GM23338 (cell line): Measurements from ENCODE around the gene COX20. TPM values are rescaled to one million over a fixed set of nuclear protein-coding genes. Genes with fewer than 3 reads are reported as not detected.
A peak's percentile ranks its signal among the peaks of the same experiment; 100 is the strongest.

Experiments
- ATAC-seq: fragments of 200-7000 bp; cut with Tn5 transposase; 3 replicates; pipeline ENCODE4 v1.9.1; 2020
- DNase-seq: peaks from one replicate; pipeline ENCODE4 v3.0.0-alpha.2; 2015; ENCODE audit warnings: low spot score
- H2AFZ ChIP-seq: fragments of 200-600 bp; sonication (generic); 2 replicates; pipeline ENCODE4 v1.8.0; 2016; ENCODE audit warnings: antibody characterized with exemption, mild to moderate bottlenecking, moderate library complexity
- H3F3A ChIP-seq: fragments of 200-600 bp; sonication (generic); replicated peaks from 2 replicates; pipeline ENCODE4 v1.8.0; 2017; ENCODE audit warnings: antibody characterized with exemption, mixed run types, low read depth
- H3K27ac ChIP-seq: fragments of 200-600 bp; sonication (generic); 2 replicates; pipeline ENCODE4 v1.6.1; 2016; ENCODE audit warnings: low read depth
- H3K27me3 ChIP-seq: fragments of 200-600 bp; sonication (generic); 2 replicates; pipeline ENCODE4 v1.8.0; 2016; ENCODE audit warnings: mild to moderate bottlenecking, mixed run types, moderate library complexity; ENCODE audit not compliant: insufficient read depth
- H3K36me3 ChIP-seq: fragments of 200-600 bp; sonication (generic); 2 replicates; pipeline ENCODE4 v1.8.0; 2016; ENCODE audit warnings: mild to moderate bottlenecking; ENCODE audit not compliant: insufficient read depth
- H3K4me1 ChIP-seq: fragments of 200-600 bp; sonication (generic); 2 replicates; pipeline ENCODE4 v1.8.0; 2016; ENCODE audit warnings: mild to moderate bottlenecking, moderate library complexity; ENCODE audit not compliant: insufficient read depth
- H3K4me2 ChIP-seq: fragments of 200-600 bp; sonication (generic); 2 replicates; pipeline ENCODE4 v1.7.1; 2017; ENCODE audit warnings: mixed run types
- H3K4me3 ChIP-seq: fragments of 200-600 bp; sonication (generic); 2 replicates; pipeline ENCODE4 v1.6.1; 2016; ENCODE audit warnings: mixed run types
- H3K79me2 ChIP-seq: fragments of 200-600 bp; sonication (generic); replicated peaks from 2 replicates; pipeline ENCODE4 v1.8.0; 2017; ENCODE audit warnings: mild to moderate bottlenecking; ENCODE audit not compliant: insufficient read depth
- H3K9me2 ChIP-seq: fragments of 200-600 bp; sonication (generic); 2 replicates; pipeline ENCODE4 v1.8.0; 2017; ENCODE audit not compliant: insufficient read depth
- H4K20me1 ChIP-seq: fragments of 200-600 bp; sonication (generic); replicated peaks from 2 replicates; pipeline ENCODE4 v1.8.0; 2017; ENCODE audit warnings: mild to moderate bottlenecking; ENCODE audit not compliant: insufficient read depth
- H3K27ac Mint-ChIP-seq: 2 replicates; pipeline ENCODE4 v1.8.0; 2020; ENCODE audit warnings: inconsistent platforms, mild to moderate bottlenecking, moderate library complexity, mixed read lengths
- H3K27me3 Mint-ChIP-seq: 3 replicates; pipeline ENCODE4 v1.8.0; 2022; ENCODE audit warnings: low read depth, mild to moderate bottlenecking, moderate library complexity, mixed read lengths, inconsistent platforms; ENCODE audit not compliant: insufficient read depth, poor library complexity
- H3K36me3 Mint-ChIP-seq: 3 replicates; pipeline ENCODE4 v1.8.0; 2021; ENCODE audit warnings: low read depth, mild to moderate bottlenecking, inconsistent platforms, moderate library complexity, mixed read lengths
- H3K4me1 Mint-ChIP-seq: 3 replicates; pipeline ENCODE4 v1.8.0; 2020; ENCODE audit warnings: mild to moderate bottlenecking, inconsistent platforms, mixed read lengths
- H3K4me3 Mint-ChIP-seq: 3 replicates; pipeline ENCODE4 v1.8.0; 2021; ENCODE audit warnings: moderate library complexity, mild to moderate bottlenecking, inconsistent platforms, mixed read lengths
- H3K9me3 Mint-ChIP-seq: 3 replicates; pipeline ENCODE4 v1.8.0; 2020; ENCODE audit warnings: moderate library complexity, mild to moderate bottlenecking, inconsistent platforms, mixed read lengths
- CREB1 ChIP-seq: fragments of 250-450 bp; sonication (Bioruptor Pico); IDR thresholded peaks from 2 replicates; pipeline ENCODE4 v1.5.0; 2020; ENCODE audit warnings: low read depth, mild to moderate bottlenecking, moderate library complexity
- CTCF ChIP-seq, 2 experiments: fragments of 200-600 bp in 1 of 2; sonication (generic) in 1 of 2; conservative IDR thresholded peaks; 2 replicates each; pipeline versions ENCODE4 v1.5.1 to v1.6.1; 2016 to 2017; ENCODE audit warnings: antibody characterized with exemption in 2 of 2, low read depth in 2 of 2, mild to moderate bottlenecking in 2 of 2, moderate library complexity in 1 of 2
- EZH2 ChIP-seq: fragments of 200-600 bp; sonication (generic); IDR thresholded peaks from one replicate; pipeline ENCODE4 v1.8.0; 2017; ENCODE audit warnings: antibody characterized with exemption, mild to moderate bottlenecking, low read depth; ENCODE audit not compliant: unreplicated experiment
- EZH2phosphoT487 ChIP-seq: fragments of 200-600 bp; sonication (generic); IDR thresholded peaks from one replicate; pipeline ENCODE4 v1.8.1; 2018; ENCODE audit warnings: antibody characterized with exemption; ENCODE audit not compliant: unreplicated experiment
- JUNB ChIP-seq: IDR thresholded peaks from one replicate; pipeline ENCODE4 v1.6.1; 2016; ENCODE audit warnings: antibody characterized with exemption; ENCODE audit not compliant: unreplicated experiment
- POLR2AphosphoS5 ChIP-seq: IDR thresholded peaks from 2 replicates; pipeline ENCODE4 v1.6.1; 2016; ENCODE audit warnings: antibody characterized with exemption, low read depth
- STAT1 ChIP-seq: IDR thresholded peaks from one replicate; pipeline ENCODE4 v1.6.1; 2016; ENCODE audit warnings: antibody characterized with exemption; ENCODE audit not compliant: unreplicated experiment
- ZNF114 ChIP-seq: fragments of 250-450 bp; sonication (Bioruptor Pico); IDR thresholded peaks from 2 replicates; pipeline ENCODE4 v1.5.0; 2020; ENCODE audit warnings: mild to moderate bottlenecking, moderate library complexity
- ZNF331 ChIP-seq: fragments of 250-450 bp; sonication (Bioruptor Pico); IDR thresholded peaks from 2 replicates; pipeline ENCODE4 v1.5.0; 2020; ENCODE audit warnings: low read depth, mild to moderate bottlenecking, moderate library complexity
- polyA plus RNA-seq: library from polyadenylated mRNA; unstranded; fragments of >200 nt; fragmentation: Nextera tagmentation; extraction: Ambion mirVana; gene quantifications from 2 replicates; pipeline ENCODE4 v1.2.1, GENCODE V29; 2016
- total RNA-seq: library from RNA; depleted of rRNA; stranded (reverse); fragments of >200 nt; shearing (Covaris generic); gene quantifications from 2 replicates; pipeline ENCODE4 v1.2.3, GENCODE V29; 2014
- TF ChIP-seq, protein P1 (sequence below): IDR thresholded peaks from one replicate; pipeline ENCODE4 v1.6.1; 2018; ENCODE audit warnings: antibody characterized with exemption; ENCODE audit not compliant: unreplicated experiment
- TF ChIP-seq, protein P2 (sequence below): IDR thresholded peaks from 2 replicates; pipeline ENCODE4 v1.6.1; 2016; ENCODE audit warnings: antibody characterized with exemption

The COX20 gene
- total and polyA plus RNA-seq, 2 experiments from 2014 or later, result 19.3 to 175 TPM

GRCh38 chr1:244858357-244858756, 22.9 kb downstream of the COX20 start:
- H3K27ac ChIP-seq, result peak overlapping the region; percentile 47; the same call in 1 of the 2 replicates
- no peak overlapping the region for H3K27ac Mint-ChIP-seq
- H3K4me2 ChIP-seq, result no peak overlapping the region
- H3K27me3 ChIP-seq, result no peaks in the 10 kb centered on the region
- peaks cover 18% of the 10 kb centered on the region for H3K4me1 ChIP-seq
- H3K9me2 ChIP-seq, result no peaks in the 10 kb centered on the region
- H4K20me1 ChIP-seq, result peaks cover 80% of the 10 kb centered on the region
- H3K4me3 ChIP-seq, result no peak overlapping the region
- peaks cover 10% of the 10 kb centered on the region for H3K27me3 Mint-ChIP-seq
- peaks cover 41% of the 10 kb centered on the region for H3K4me1 Mint-ChIP-seq
- H3K9me3 Mint-ChIP-seq, result no peaks in the 10 kb centered on the region; the same call in 2 of the 3 replicates
- DNase-seq (no peak), ATAC-seq (no peak)
- TF ChIP-seq, protein P1, sequence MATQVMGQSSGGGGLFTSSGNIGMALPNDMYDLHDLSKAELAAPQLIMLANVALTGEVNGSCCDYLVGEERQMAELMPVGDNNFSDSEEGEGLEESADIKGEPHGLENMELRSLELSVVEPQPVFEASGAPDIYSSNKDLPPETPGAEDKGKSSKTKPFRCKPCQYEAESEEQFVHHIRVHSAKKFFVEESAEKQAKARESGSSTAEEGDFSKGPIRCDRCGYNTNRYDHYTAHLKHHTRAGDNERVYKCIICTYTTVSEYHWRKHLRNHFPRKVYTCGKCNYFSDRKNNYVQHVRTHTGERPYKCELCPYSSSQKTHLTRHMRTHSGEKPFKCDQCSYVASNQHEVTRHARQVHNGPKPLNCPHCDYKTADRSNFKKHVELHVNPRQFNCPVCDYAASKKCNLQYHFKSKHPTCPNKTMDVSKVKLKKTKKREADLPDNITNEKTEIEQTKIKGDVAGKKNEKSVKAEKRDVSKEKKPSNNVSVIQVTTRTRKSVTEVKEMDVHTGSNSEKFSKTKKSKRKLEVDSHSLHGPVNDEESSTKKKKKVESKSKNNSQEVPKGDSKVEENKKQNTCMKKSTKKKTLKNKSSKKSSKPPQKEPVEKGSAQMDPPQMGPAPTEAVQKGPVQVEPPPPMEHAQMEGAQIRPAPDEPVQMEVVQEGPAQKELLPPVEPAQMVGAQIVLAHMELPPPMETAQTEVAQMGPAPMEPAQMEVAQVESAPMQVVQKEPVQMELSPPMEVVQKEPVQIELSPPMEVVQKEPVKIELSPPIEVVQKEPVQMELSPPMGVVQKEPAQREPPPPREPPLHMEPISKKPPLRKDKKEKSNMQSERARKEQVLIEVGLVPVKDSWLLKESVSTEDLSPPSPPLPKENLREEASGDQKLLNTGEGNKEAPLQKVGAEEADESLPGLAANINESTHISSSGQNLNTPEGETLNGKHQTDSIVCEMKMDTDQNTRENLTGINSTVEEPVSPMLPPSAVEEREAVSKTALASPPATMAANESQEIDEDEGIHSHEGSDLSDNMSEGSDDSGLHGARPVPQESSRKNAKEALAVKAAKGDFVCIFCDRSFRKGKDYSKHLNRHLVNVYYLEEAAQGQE, result no peak
- no peak for TF ChIP-seq STAT1
- TF ChIP-seq ZNF114 (CRISPR knock-in tag), result no peak
- TF ChIP-seq EZH2, result no peak
- no peak for TF ChIP-seq JUNB
- no peak for TF ChIP-seq EZH2phosphoT487
- no peak for TF ChIP-seq ZNF331 (CRISPR knock-in tag)
- TF ChIP-seq, protein P2, sequence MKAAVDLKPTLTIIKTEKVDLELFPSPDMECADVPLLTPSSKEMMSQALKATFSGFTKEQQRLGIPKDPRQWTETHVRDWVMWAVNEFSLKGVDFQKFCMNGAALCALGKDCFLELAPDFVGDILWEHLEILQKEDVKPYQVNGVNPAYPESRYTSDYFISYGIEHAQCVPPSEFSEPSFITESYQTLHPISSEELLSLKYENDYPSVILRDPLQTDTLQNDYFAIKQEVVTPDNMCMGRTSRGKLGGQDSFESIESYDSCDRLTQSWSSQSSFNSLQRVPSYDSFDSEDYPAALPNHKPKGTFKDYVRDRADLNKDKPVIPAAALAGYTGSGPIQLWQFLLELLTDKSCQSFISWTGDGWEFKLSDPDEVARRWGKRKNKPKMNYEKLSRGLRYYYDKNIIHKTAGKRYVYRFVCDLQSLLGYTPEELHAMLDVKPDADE, result no peak
- TF ChIP-seq CTCF (conservative IDR thresholded peaks at IDR 0.05; ENCODE audit: low read depth in 2 of 2), result no peak
- no peak for TF ChIP-seq CREB1 (CRISPR knock-in tag)
- no peak for TF ChIP-seq POLR2AphosphoS5
- H2AFZ ChIP-seq, result no peak overlapping the region
- peaks cover 97% of the 10 kb centered on the region for H3K36me3 Mint-ChIP-seq
- peaks cover 93% of the 10 kb centered on the region for H3K79me2 ChIP-seq
- H3F3A ChIP-seq, result peaks cover 32% of the 10 kb centered on the region
- peaks cover 74% of the 10 kb centered on the region for H3K36me3 ChIP-seq
- H3K4me3 Mint-ChIP-seq, result peak overlapping the region; percentile 37; the same call in 1 of the 3 replicates
